Dedifferentiated amniotic fluid mesenchymal stem cell (primary cell): ENCODE data around the gene CNTN4.
"Not testable (repeated sequence)": the region's sequence is repeated elsewhere in the genome, so short reads cannot be mapped to it uniquely, and the experiment has no call there.

Experiments used
- DNase-seq: peaks from one replicate; pipeline ENCODE4 v3.0.0-alpha.2; 2016; ENCODE audit errors: extremely low spot score

The CNTN4 gene

DNA sequence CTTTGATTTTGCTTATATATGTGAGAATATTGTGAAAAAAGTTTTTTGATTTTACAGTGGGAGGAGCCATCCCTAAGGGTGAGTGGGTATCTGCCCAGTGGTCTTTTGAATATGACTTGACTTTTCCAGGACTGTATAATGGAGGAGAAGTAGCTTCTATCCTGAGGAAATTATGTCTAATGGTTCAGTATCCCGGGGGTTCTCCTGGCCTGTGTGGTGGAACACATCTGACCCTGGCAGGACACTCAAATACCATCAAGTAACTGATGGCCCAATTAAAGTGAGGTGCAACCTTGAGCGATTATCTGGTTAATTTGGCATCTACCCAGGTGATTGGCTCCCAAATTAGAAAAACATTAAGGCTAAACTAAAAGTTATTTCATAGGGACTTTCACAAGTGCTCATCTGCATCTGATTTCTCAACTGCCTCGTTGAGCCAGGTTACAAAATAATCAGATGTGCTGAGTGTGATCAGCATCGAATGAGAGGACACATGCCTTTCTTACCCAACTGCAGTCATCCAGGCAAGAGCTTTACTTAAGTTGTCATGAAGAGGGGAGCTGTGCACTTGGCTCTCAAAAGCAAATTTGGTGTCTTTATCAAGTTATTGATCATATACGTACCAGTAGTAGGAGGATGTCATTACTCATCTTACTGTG, 810.2 kb downstream of the CNTN4 start:
- DNase-seq = no peak

- no peak for DNase-seq
These were observed 812.3 kb downstream of the CNTN4 start for GRCh38 chr3:2910997-2911396.

GRCh38 chr3:2915826-2916225, 817.2 kb downstream of the CNTN4 start:
- no peak for DNase-seq

DNA sequence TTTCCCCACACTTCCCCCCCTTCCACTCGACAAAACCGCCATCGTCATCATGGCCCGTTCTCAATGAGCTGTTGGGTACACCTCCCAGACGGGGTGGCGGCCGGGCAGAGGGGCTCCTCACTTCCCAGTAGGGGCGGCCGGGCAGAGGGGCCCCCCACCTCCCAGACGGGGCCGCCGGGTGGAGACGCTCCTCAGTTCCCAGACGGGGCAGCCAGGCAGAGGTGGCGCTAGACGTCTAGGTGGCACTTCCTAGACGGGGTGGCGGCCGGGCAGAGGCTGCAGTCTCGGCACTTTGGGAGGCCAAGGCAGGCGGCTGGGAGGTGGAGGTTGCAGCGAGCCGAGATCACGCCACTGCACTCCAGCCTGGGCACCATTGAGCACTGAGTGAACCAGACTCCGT, 818.0 kb downstream of the CNTN4 start:
- DNase-seq = not testable (repeated sequence)

- no peak for DNase-seq
These were observed 821.4 kb downstream of the CNTN4 start for GRCh38 chr3:2920103-2920502.

DNA sequence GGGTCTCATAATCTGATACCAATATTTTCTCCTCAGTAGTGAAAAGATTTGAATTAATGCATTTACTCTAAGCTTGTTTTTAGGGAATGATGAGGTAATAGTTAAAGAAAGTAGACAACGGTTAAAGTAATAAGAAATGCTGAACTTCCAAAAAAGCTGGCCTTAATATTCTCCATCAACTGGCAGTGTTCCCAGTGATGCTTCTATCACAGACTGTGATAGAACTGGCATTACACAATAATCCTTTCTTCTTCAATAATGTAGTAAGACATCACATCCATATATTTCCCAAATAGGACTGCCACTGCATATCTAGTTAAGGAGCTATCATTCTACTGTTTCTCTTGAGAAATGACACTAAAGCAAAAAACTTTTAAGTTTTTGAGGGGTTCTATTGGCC, 822.8 kb downstream of the CNTN4 start:
- DNase-seq = no peak

DNA sequence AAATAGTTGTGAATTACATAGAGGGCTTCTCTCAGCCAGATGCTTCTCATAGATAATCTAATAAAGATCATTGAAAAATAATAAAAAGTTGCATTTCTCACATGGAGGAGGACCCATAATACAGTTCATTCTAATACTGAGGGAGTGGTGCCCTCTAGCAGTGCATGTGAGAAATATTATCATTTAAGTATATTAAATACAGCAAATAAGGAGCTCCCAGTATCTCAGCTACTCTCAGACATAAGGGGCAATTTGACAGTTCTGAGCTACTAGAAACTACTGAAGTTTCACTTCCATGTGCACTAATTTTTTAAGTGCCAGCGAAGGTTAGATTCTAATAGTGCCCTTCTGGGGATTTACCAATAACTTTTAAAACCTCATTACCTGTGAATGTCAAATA, 823.2 kb downstream of the CNTN4 start:
- DNase-seq = no peak

DNA sequence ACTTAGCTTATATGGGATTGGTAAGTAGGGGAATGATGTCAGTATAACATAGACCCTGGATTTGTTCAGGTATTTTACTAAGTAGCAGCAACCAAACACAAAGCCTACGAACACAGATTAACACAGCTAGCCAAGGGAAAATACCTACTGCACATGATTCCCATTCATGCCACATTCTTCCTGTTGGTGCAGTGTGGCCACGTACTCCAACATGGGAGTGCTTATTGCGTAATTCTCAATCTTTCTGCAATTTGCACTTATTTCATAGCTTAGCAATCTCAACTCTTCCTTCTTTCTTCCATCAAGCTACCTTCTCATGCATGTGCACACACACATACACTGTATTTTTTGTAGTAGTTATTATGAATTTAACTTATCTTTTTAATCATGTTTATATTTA, 824.7 kb downstream of the CNTN4 start:
- no peak for DNase-seq

- DNase-seq = no peak
These were observed 828.6 kb downstream of the CNTN4 start for GRCh38 chr3:2927259-2927658.

DNA sequence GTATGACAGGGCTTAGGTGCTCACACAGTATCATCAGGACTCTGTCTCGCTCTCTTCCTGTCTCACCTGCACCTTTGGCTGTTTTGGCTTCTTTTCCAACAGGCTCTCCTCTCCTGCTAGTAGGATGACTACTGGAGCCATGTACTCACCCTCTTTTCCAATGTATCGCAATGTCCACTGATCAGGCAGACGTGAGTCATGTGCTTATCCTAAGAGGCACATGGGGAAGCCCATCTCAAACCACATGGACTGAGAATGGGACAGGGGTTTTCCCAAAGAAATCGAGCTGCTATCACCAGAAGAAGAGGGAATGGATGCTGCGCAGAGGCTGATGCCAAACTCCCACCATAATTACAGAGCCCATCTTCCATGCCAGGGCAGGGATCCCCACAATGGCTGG, 830.9 kb downstream of the CNTN4 start:
- no peak for DNase-seq

DNA sequence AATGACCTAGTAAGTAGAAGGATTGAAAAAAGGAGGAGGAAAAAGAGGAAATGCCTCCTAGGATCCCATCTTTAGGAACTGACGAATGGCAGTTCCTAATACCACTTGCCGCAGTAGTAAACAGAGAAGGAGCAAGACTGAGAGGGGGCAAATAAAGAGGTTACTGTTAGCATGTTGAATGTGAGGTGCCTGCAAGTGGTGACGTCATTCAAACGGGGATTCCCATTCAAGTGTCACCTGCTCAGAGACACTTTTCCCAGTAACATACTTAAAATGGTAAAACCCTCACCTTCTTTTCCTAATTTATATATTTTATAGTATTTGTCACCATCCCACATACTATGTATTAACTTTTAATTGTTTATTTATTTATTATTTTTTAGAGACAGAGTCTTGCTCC, 832.6 kb downstream of the CNTN4 start:
- DNase-seq = no peak

- DNase-seq = no peak
These were observed 835.9 kb downstream of the CNTN4 start for GRCh38 chr3:2934541-2934940.

DNA sequence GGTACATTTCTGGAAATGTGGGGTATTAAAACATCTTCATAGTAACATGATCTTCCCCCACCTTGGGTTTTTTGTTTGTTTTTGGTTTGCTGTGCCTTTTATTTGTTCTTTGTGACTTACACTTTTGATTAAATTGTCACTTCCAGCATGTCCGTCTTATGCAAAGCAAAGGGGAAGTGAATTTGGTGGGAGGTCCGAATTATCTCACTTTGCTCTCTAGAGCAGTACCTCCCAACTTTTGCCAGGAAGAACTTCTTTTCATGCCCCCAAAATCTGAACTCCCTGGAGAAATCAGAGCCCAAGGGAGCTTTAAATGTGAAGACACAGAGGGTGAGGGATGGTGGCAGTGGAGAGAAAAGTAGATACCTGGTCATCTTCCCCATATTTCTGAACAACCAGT, 838.4 kb downstream of the CNTN4 start:
- DNase-seq = no peak

- no peak for DNase-seq
These were observed 838.9 kb downstream of the CNTN4 start for GRCh38 chr3:2937592-2937991.

- no peak for DNase-seq
These were observed 840.0 kb downstream of the CNTN4 start for GRCh38 chr3:2938711-2939110.

- no peak for DNase-seq
These were observed 841.4 kb downstream of the CNTN4 start for GRCh38 chr3:2940062-2940461.

DNA sequence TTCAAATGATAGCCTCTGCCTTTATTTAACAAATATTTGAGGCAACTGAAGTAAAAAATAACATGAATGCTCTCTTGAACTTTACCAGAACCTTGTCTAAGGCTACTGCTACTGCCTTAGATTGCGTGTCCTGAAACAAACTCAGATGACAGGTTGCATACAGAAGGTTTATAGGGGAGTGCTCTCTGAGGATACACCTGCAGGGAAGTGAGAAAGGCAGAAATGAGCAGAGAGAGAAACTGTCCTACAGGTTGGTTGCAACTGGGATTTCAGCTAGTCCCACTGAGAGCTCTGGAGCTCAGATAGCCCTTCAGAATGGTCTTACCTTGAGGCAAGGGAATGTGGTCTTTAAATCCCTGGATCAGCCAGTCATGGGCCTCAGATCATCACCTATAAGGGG, 846.0 kb downstream of the CNTN4 start:
- DNase-seq = no peak

GRCh38 chr3:2945121-2945520, 846.5 kb downstream of the CNTN4 start:
- no peak for DNase-seq

DNA sequence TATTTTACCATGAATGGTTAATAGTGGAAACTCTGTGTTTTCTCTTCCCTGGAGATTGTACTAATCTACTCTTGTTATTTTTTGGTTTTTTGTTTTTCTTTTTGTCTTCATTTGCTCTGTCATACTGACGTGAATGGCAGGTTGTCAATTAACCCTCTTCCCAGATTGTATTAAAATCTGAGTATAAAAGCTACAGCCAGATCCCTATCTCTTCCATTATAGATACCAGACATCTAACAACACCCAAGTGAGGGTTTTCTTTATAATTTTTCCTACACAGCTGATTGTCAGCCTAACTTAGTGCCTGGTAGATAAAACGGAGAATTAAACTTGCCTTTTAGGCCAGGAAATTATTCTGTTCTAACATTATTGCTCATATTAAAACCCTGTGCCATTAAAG, 848.9 kb downstream of the CNTN4 start:
- DNase-seq = no peak

GRCh38 chr3:2948882-2949281, 850.2 kb downstream of the CNTN4 start:
- DNase-seq = no peak

DNA sequence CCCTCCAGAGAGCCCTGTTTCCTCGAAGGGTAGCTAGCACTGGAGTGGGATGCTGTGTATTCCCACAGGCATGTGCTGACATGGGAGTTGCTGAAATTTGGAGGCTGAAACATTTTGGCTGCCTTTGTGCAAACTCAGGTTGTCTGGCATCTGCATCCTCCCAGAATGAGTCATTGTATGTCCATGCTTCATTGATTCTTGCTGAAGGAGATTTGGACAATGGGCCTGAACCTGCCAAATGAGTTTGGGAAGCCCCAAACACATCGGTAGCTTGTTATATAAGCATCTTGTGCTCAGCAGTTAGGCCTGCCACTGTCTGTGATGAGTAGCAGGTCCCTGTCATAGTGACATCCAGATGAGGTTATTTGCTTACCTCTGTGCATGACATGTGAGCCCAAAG, 851.5 kb downstream of the CNTN4 start:
- no peak for DNase-seq

DNA sequence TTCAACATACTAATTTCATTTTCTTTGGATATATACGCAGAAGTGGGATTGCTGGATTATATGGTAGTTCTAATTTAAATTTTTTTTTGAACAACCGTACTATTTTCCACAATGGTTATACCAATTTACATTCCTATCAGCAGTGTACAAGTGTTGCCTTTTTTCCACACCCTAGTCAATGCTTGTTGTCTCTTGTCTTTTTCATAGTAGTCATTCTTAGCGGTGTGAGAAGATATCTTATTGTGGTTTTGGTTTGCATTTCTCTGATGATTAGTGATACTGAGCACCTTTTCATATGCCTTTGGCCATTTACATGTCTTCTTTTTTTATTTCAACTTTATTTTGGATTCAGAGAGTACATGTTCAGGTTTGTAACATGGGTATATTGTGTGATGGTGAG, 858.4 kb downstream of the CNTN4 start:
- no peak for DNase-seq

DNA sequence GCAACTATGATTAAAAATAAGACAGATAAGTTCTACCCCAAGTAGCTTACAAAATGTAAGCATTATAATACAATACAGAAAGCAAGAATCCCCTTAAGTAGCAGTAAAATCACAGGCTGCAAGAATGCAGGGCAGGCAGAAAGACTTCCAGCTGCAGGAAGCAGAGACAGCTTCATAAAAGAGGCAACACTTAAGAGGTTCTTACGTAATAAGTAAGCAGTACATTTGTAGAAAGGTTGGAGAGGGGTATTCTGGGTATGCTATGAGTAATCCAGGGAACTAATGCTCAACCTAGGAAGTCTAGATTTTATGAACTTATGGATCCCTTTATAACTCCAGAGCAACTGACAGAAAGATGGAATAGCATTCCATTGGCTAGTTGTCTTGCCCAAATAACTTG, 859.9 kb downstream of the CNTN4 start:
- DNase-seq = no peak

GRCh38 chr3:2961576-2961975, 862.9 kb downstream of the CNTN4 start:
- DNase-seq = no peak

GRCh38 chr3:2967871-2968270, 869.2 kb downstream of the CNTN4 start:
- DNase-seq = no peak
